Activated naive CD8-positive, alpha-beta T cell treated with anti-CD3 and anti-CD28 coated beads, Interleukin-2, amount 50 U/mL, for 24 hours (primary cell): ENCODE results near the gene TRIM66.

Source experiments
- ATAC-seq: fragments of 150-1000 bp; cut with Tn5 transposase; one replicate; pipeline ENCODE4 v1.10.0; 2021
- DNase-seq: peaks from one replicate; pipeline ENCODE4 v3.0.0; 2021
- H3K27ac Mint-ChIP-seq: one replicate; pipeline ENCODE4 v1.8.0; 2021; ENCODE audit warnings: mild to moderate bottlenecking, mixed read lengths
- H3K27me3 Mint-ChIP-seq: one replicate; pipeline ENCODE4 v1.8.0; 2021; ENCODE audit warnings: mixed read lengths
- H3K36me3 Mint-ChIP-seq: one replicate; pipeline ENCODE4 v1.8.0; 2021; ENCODE audit warnings: low read depth, mixed read lengths
- H3K4me1 Mint-ChIP-seq: one replicate; pipeline ENCODE4 v1.8.0; 2021; ENCODE audit warnings: mixed read lengths
- H3K4me3 Mint-ChIP-seq: one replicate; pipeline ENCODE4 v1.8.0; 2021; ENCODE audit warnings: mild to moderate bottlenecking, moderate library complexity, mixed read lengths
- H3K9me3 Mint-ChIP-seq: one replicate; pipeline ENCODE4 v1.8.0; 2021; ENCODE audit warnings: mixed read lengths

The TRIM66 gene

DNA sequence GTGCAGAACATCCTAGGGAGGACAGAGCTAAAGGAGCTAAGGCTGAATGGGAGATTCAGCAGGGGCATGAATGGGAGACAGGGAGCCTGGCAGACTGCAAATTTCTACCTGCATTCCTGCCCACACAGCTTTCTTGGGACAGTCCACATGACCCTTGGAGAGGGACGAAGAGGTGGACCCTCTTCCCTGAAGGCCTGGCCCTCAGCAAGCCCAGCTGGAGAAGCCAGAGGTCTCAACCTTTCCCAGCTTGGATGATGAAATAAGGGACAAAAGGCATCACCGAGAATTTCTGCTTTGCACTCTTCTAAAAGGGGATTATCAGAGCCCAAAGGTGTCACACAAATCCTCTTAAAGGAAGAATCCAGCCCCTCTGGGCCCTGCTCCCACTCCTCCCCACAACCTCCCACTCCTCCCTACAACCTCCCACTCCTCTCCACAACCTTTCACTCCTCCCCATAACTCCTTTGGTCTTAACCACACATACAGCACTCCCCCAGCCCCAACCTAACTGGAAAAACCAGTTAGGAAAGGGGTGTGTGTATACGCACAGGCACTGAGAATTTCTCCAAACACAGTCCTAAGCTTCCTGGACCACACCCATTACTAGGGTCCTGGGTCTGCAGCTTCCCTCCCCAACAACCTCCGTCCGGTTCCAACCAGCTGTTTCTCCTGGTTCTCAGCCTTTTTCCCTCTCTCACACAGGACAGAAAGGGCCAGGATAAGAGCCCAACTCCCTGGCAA, 38.6 kb upstream of the TRIM66 start:
- no peak overlapping the region for H3K27ac Mint-ChIP-seq
- DNase-seq (no peak), ATAC-seq (no peak)
- H3K4me1 Mint-ChIP-seq, result peaks cover 8% of the 10 kb centered on the region
- H3K4me3 Mint-ChIP-seq, result no peak overlapping the region
- no peaks in the 10 kb centered on the region for H3K36me3 Mint-ChIP-seq
- no peaks in the 10 kb centered on the region for H3K27me3 Mint-ChIP-seq
- H3K9me3 Mint-ChIP-seq, result no peaks in the 10 kb centered on the region

DNA sequence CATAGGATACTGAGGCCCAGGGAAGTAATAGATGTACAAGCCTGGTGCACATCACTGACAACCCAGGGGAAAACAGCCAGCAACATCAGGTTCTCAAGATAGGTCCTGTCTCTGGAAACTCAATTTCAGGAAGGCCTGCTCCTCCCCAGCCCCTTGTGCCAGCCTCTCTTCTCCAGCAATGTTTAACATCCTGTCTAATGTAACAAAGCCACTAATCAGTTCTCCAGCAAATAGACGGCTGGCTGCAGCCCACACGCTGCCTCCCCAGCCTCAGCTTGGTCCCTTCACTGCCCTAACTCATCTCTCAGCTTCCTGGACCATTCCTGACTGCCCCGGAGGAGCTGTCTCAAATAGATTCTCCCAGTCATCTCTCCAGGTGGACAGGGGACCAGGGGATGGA, 37.9 kb upstream of the TRIM66 start:
- no peak overlapping the region for H3K27ac Mint-ChIP-seq
- H3K27me3 Mint-ChIP-seq, result no peaks in the 10 kb centered on the region
- H3K9me3 Mint-ChIP-seq, result no peaks in the 10 kb centered on the region
- H3K4me1 Mint-ChIP-seq, result peaks cover 8% of the 10 kb centered on the region
- ATAC-seq, result no peak
- no peak for DNase-seq
- H3K36me3 Mint-ChIP-seq, result no peaks in the 10 kb centered on the region
- no peak overlapping the region for H3K4me3 Mint-ChIP-seq

DNA sequence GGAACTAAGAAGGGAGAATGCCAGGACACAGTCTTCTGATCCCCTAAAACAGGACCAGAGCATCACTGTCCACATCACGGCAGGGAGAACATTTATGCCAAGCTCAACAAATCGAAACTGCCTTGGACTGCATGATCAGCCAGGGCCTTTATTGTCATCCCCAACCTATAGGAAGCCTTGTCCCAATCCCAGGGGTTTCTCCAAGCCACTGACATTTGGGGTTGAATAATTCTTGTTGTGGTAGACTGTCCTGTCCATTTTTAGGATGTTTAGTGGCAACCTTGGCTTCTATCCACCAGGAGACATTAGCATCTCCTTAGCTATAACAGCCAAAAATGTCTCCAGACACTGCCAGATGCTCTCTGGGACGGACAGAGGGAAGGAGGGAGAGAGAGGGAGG, 37.3 kb upstream of the TRIM66 start:
- Mint-ChIP-seq H3K27ac (no peak overlapping the region), H3K9me3 (no peaks in the 10 kb centered on the region), H3K4me1 (peaks cover 8% of the 10 kb centered on the region), H3K4me3 (no peak overlapping the region), H3K36me3 (no peaks in the 10 kb centered on the region), H3K27me3 (no peaks in the 10 kb centered on the region)
- no peak for DNase-seq
- ATAC-seq, result no peak

DNA sequence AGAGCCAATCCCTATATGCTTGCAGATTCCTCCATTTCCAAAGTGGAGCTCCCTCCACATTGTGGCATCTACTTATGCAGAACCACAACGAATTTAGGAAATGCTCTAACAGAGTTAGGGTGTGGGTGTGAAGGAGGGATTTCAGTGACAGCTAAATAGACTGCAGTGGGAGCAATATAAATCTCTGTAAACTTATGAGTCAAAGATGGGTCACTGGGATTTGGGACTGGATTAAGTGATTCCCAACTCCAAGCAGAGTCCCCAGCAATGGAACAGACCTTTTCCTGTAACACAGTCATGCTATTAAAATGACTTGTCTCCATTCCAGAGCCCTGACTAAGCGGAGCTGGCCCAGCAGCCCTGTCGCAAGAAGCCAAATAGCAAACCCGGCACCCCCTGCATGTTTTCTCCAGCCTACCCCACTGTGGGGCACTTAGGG, 36.8 kb upstream of the TRIM66 start:
- H3K4me1 Mint-ChIP-seq, result peaks cover 8% of the 10 kb centered on the region
- ATAC-seq (no peak), DNase-seq (no peak)
- no peaks in the 10 kb centered on the region for H3K27me3 Mint-ChIP-seq
- no peaks in the 10 kb centered on the region for H3K36me3 Mint-ChIP-seq
- no peak overlapping the region for H3K27ac Mint-ChIP-seq
- H3K9me3 Mint-ChIP-seq, result no peaks in the 10 kb centered on the region
- no peak overlapping the region for H3K4me3 Mint-ChIP-seq

DNA sequence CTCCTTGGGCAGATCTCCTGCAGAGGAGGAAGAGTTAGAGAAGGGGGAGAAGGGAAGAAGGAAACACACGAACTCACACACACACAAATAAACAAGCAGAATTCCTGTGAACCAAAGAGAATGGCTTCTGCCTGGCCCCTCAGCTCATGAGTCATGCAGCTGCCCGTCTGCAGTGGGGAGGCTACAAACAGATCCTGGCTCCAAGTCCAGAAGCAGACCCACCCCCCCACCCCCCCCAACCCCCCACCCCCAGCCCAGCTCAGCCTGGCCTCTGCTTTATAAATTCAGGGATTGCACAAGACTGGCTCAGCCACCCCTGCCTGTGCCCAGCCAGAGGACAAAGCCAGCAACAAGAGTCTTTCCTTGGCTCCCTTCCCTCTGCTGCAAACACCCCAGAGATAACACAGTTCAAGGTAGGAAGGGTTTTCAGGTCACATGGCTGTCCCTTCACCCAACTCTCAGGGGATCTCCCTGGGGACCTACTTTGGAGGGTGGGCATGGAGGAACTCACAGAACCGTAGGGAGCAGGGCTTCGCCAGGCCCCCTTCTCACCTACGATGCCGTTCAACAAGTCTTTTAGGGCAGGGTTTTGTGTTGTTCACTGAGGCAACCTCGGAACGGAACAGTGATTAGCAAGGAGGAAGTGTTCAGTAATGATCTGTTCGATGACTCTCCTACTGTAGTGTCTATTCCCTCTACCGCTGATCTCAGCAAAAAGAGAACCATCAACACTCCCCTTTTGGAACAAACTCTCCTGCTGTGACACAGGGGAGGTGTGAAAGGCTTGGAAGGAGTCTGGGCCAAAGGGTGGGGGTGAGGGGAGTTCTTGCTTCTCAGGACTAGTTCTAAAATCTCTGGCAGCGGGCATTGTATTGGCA, 35.6 kb upstream of the TRIM66 start:
- Mint-ChIP-seq H3K9me3 (no peaks in the 10 kb centered on the region), H3K27ac (no peak overlapping the region), H3K4me1 (peaks cover 8% of the 10 kb centered on the region), H3K4me3 (no peak overlapping the region), H3K36me3 (no peaks in the 10 kb centered on the region), H3K27me3 (no peaks in the 10 kb centered on the region)
- DNase-seq, result no peak
- ATAC-seq, result no peak

DNA sequence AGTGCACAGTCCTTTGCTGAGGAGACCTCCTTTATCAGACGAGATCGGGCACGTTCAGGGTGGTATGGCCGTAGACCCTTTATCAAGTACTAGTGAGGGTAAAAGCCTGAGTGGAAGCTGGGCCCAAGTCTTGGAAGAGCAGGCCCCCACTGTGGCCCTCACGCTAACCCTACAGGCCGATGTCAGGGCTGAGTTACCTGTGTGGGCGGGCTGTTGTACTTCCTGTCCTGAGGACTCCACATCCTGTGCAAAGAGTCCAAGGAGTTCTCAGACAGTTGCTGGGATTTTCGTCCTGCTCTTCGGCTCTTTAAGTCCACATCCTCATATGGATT, 35.0 kb upstream of the TRIM66 start:
- peaks cover 8% of the 10 kb centered on the region for H3K4me1 Mint-ChIP-seq
- DNase-seq, result no peak
- no peak overlapping the region for H3K27ac Mint-ChIP-seq
- no peaks in the 10 kb centered on the region for H3K36me3 Mint-ChIP-seq
- H3K27me3 Mint-ChIP-seq, result no peaks in the 10 kb centered on the region
- H3K4me3 Mint-ChIP-seq, result no peak overlapping the region
- H3K9me3 Mint-ChIP-seq, result no peaks in the 10 kb centered on the region
- ATAC-seq, result no peak

DNA sequence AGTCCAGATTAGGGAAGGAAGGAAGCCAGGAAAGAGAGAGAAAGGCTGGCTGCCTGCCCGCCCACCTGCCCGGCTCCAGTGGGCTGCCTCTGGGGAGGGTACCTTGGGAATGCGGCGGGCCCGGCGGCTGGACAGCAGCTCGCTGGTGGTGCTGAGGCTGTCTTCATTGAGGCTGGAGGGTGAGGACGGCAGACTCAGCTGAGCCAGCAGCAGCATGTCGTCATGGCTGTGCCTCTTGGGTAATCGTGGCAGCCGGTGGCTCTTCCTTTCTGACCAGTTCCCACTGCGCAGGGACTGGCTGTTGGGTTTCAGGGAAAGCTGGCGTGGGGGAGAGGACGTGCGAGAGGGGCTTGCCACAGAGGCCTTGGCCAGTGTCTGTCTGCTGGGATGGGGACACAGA, 33.0 kb upstream of the TRIM66 start:
- H3K36me3 Mint-ChIP-seq, result no peaks in the 10 kb centered on the region
- H3K27ac Mint-ChIP-seq, result no peak overlapping the region
- peaks cover 8% of the 10 kb centered on the region for H3K4me1 Mint-ChIP-seq
- no peak overlapping the region for H3K4me3 Mint-ChIP-seq
- ATAC-seq (no peak), DNase-seq (no peak)
- H3K9me3 Mint-ChIP-seq, result no peaks in the 10 kb centered on the region
- H3K27me3 Mint-ChIP-seq, result no peaks in the 10 kb centered on the region

DNA sequence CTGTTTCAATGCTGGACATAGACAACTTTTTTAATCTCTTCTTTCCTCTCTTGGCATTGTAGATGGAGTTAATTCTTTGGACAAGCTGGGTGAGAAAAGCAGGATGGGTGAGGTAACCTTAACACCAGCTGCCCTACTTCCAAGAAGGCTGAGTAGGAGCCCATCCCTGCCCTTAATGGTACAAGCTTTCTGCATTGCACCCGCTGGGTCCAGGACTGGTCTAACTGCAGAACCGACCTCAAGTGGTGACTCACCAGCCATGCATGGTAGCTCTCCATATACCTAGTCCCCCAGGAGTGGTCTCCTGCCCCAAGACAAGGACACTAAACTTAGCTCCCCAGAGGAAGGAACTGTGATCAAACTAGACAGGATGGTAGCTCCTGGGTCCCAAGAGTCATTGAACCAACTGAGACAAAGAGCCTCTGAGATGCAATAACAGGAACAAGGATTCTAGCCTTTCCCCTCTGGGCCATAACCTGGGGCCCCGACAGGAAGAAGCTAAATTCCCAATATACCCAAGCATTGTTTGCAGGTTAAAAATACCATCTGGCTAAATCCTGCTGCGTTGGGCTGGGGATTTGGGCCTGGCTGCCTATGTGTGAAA, 32.3 kb upstream of the TRIM66 start:
- peaks cover 8% of the 10 kb centered on the region for H3K4me1 Mint-ChIP-seq
- no peaks in the 10 kb centered on the region for H3K27me3 Mint-ChIP-seq
- no peaks in the 10 kb centered on the region for H3K36me3 Mint-ChIP-seq
- no peaks in the 10 kb centered on the region for H3K9me3 Mint-ChIP-seq
- DNase-seq (no peak), ATAC-seq (no peak)
- H3K27ac Mint-ChIP-seq, result no peak overlapping the region
- H3K4me3 Mint-ChIP-seq, result no peak overlapping the region

DNA sequence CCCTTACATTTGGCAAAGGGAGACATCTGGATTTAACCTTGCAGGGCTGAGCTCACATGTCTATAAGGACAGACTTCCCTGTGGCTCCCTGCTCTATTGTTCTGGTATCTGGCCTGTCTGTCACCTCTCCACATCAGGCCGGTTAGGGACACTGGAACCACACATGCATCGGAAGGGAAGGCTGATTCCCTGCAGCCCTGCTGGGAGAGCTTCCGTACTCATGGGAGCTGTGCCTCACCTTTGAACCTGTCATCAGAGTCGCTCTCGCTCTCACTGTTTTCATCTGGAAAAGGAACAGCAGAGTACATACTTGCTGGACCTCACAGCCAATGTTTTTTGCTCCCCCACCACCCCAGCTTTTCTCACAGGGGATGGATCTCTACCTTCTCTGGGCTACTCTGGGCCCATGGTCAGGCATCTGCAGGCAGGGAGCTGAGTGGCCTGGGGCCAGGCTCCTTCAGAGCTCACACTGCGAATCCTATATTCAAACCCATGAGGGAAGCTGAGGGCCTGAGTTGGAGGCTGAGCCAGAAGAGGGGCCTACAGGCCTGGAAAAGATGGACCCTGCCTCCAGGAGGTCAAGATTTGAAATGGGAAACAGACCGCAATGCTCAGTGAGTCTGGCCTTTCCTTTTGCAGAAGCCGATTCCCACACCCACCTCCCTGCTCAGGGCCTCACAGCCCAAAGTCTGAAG, 31.4 kb upstream of the TRIM66 start:
- no peaks in the 10 kb centered on the region for H3K36me3 Mint-ChIP-seq
- H3K27me3 Mint-ChIP-seq, result no peaks in the 10 kb centered on the region
- H3K4me1 Mint-ChIP-seq, result peaks cover 8% of the 10 kb centered on the region
- H3K4me3 Mint-ChIP-seq, result no peak overlapping the region
- H3K9me3 Mint-ChIP-seq, result no peaks in the 10 kb centered on the region
- ATAC-seq, result no peak
- no peak overlapping the region for H3K27ac Mint-ChIP-seq
- DNase-seq, result no peak

DNA sequence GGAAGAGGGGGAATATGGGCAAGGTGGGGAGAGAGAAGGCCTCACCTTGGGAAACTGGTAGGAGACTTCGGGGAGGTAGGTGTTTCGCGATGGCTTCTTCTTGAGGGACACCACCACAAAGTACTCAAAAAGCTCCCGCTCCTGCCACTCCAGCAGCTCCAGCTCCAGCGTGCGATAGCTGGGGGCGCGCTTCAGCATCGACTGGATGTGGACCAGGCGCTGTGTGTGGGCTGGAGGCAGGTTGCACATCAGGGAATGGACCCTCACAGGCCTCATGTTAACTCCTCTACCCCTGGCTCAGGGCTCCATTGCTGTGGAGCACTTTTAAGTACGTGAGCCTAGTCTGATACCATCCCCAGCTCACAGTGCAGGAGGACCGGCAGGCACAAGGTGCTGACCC, 30.0 kb upstream of the TRIM66 start:
- Mint-ChIP-seq H3K4me1 (peaks cover 5% of the 10 kb centered on the region), H3K9me3 (no peaks in the 10 kb centered on the region), H3K27me3 (no peaks in the 10 kb centered on the region), H3K4me3 (no peak overlapping the region), H3K27ac (no peak overlapping the region), H3K36me3 (no peaks in the 10 kb centered on the region)
- DNase-seq (no peak), ATAC-seq (no peak)

DNA sequence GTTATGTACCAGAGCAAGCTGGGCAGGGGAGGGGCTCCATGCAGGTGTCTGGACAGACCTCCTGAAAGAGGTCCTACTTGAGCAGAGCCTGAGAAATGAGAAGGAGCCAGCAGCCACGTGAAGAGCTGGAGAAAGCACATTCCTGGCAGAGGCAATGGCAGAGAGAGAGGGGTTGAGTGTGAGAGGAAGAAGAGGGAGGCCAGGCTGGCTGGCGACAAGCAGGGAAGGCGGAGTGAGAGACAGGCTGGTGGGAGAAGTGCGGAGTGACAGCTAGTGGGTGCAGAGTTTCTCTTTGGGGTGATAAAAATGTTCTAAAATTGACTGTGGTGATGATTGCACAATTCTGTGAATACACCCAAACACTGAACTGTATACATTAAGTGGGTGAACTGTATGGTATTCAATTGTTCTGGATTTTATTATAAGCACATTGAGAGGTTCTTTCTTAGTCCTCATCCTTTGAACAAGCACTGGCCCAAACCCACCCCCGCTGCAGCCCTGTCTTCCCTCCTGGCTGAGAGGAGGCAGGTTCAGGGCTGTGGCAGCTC, 29.5 kb upstream of the TRIM66 start:
- no peak for ATAC-seq
- H3K36me3 Mint-ChIP-seq, result no peaks in the 10 kb centered on the region
- H3K4me1 Mint-ChIP-seq, result no peaks in the 10 kb centered on the region

DNA sequence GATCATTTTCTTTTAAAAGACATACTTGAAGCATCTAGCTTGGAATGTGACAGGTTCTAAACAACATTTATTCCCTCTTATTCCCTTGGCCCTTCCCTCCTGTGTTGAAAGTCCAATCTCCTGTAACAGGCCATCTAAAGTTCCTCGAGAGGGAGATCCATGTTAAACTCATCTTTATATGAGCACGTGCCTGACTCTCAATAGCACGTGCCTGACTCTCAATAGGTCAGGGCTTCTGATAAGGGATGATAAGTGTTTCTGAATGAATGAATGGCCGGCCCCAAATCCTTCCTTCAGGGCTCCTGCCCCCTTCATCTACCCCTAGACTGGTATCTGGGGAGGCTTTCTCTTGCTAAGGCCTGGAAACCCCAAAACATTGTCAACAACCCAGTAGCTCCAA, 27.3 kb upstream of the TRIM66 start:
- DNase-seq, result no peak
- Mint-ChIP-seq H3K4me1 (no peaks in the 10 kb centered on the region), H3K27me3 (no peaks in the 10 kb centered on the region), H3K9me3 (no peaks in the 10 kb centered on the region), H3K27ac (no peak overlapping the region), H3K36me3 (no peaks in the 10 kb centered on the region), H3K4me3 (no peak overlapping the region)
- no peak for ATAC-seq

More for the DNA sequence above, 29.5 kb upstream of the TRIM66 start:
- Mint-ChIP-seq H3K27me3 (no peaks in the 10 kb centered on the region), H3K27ac (no peak overlapping the region), H3K9me3 (no peaks in the 10 kb centered on the region), H3K4me3 (no peak overlapping the region)
- no peak for DNase-seq

DNA sequence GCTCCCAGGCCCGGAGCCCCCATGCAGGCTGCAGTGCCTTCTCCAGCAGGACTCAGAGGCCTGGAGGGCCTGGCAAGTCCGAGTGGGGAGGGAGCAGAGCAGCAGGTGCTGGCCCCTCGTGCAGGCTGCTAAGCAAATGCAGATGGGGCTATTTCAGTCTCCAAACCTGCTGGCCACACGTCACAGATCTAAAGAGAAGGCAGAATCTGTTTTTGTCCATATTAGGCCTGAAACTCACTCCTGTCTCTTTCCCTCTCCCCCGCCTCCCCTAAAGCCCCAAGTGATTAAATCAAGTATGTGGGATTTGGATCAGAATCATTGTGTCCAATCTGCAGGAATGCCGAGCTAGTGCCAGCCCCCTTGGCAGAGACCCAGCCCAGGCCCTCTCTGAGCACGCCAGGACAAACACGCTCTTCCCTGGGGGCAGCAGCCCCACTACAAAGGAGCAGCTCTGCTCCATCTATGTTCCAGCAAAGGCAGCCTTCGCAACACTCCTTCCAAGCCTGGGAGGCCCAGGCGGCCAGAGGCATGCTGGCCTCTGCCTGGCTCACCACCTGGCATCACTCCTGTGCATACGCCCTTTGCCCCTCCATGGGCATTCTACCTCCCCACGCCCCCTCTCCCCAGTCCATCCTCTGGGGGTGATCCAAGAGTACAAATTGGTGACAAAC, 26.7 kb upstream of the TRIM66 start:
- Mint-ChIP-seq H3K4me3 (no peak overlapping the region), H3K27ac (no peak overlapping the region), H3K36me3 (no peaks in the 10 kb centered on the region), H3K4me1 (no peaks in the 10 kb centered on the region), H3K9me3 (no peaks in the 10 kb centered on the region), H3K27me3 (no peaks in the 10 kb centered on the region)
- ATAC-seq (no peak), DNase-seq (no peak)

DNA sequence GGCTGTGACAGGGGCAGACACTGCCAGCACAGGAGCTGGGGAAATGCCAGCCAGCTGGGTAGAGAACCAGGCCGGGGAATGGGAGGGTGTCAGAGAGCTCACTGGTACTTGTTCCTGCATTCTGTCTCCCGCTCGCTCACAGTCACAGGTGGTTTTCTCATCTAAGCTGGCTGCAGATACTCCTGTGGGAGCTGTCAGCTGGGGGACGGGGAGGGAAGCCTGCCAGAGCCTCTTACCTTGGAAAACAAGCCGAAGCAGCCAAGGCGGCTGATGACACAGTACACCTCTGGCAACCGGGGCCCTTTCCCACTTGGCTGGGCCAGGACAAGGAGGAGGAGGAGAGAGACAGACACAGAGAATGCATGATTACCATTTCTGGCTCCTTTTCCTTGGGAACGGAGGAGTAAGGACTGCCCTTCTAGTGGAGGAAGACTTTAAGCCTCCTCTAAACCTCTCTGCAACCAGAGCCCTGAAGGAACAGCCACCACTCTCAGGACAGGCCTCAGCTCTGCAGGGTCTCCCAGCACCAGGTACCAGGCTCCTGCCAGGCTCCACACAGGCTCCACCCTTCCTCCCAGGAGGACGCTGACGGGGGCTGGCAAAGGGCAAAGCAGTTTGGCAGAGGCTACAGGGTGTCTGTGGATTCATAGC, 25.2 kb upstream of the TRIM66 start:
- ATAC-seq, result no peak
- Mint-ChIP-seq H3K27me3 (no peaks in the 10 kb centered on the region), H3K27ac (no peak overlapping the region)

More for the DNA sequence above, 25.2 kb upstream of the TRIM66 start:
- Mint-ChIP-seq H3K9me3 (no peaks in the 10 kb centered on the region), H3K4me1 (no peaks in the 10 kb centered on the region), H3K36me3 (no peaks in the 10 kb centered on the region), H3K4me3 (no peak overlapping the region)
- DNase-seq, result no peak
